ENCODE results near the gene KAT2B.

- TF ChIP-seq CTCF (IDR thresholded peaks at IDR 0.05) (no peak), ZFX (IDR thresholded peaks at IDR 0.05; ENCODE audit: borderline replicate concordance) (no peak)
Measured at GRCh38 chr3:20145874-20146273, 105.6 kb downstream of the KAT2B start.
